GM13977 (cell line): ENCODE results near the gene KCTD1.

Experiments
- DNase-seq: peaks from one replicate; pipeline ENCODE4 v3.0.0; 2012; ENCODE audit warnings: low spot score
- in situ Hi-C: fragments of 300-500 bp; cut with MboI; formaldehyde crosslinking; loops from one replicate; pipeline ENCODE4 v1.12.0; 2022; ENCODE audit warnings: low sequenced_read_pairs, low pct_unique_long_range_greater_than_20kb, mixed read lengths, inconsistent platforms; ENCODE audit not compliant: unreplicated experiment
- TF ChIP-seq, protein P1 (sequence below): IDR thresholded peaks from 2 replicates; pipeline ENCODE4 v1.5.1; 2012; ENCODE audit warnings: mild to moderate bottlenecking, control low read depth; ENCODE audit not compliant: insufficient read depth; ENCODE audit errors: extremely low read depth, missing control alignments

KCTD1 gene

DNA sequence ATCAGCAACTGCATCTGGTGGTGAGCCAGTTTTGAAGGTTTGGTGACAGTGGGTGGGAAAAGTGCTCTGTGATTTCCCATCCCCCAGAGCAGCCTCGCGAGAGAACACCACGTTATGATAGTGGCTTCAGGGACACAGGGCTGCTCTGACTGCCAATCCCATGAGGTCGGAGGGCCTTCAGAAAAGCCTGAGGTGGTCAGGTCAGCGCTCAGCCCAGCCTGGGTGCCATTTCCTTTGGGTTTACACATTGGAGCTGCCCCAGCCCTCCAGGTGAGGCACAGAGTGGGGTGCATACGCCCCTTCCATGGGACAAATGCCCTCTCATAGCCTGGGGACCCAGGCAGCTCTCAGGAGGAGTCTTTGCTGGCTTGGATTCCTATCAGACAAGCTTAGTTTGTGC, 126.8 kb downstream of the KCTD1 start:
- DNase-seq = no peak
- in situ Hi-C loops = no loop called here
- TF ChIP-seq, protein P1, sequence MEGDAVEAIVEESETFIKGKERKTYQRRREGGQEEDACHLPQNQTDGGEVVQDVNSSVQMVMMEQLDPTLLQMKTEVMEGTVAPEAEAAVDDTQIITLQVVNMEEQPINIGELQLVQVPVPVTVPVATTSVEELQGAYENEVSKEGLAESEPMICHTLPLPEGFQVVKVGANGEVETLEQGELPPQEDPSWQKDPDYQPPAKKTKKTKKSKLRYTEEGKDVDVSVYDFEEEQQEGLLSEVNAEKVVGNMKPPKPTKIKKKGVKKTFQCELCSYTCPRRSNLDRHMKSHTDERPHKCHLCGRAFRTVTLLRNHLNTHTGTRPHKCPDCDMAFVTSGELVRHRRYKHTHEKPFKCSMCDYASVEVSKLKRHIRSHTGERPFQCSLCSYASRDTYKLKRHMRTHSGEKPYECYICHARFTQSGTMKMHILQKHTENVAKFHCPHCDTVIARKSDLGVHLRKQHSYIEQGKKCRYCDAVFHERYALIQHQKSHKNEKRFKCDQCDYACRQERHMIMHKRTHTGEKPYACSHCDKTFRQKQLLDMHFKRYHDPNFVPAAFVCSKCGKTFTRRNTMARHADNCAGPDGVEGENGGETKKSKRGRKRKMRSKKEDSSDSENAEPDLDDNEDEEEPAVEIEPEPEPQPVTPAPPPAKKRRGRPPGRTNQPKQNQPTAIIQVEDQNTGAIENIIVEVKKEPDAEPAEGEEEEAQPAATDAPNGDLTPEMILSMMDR = no peak

DNA sequence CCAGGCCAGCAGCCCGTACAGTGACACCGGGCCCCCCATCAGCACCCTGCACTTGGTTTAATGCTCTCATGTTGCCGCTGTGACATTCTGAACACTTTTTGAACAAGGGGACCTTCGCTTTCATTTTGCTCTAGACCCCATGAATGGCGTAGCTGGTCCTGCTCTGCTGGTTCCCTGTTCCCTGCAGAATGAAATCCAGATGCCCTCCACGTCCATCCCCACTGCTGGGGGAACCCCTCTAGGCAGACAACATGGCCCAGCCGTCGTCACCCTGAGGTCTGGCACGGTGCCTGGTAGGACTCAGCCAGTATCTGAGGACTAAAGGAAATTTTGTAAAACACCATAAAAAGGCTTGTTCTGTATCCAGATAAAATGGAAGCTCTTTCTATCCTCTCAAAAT, 128.6 kb downstream of the KCTD1 start:
- TF ChIP-seq, protein P1 = no peak
- in situ Hi-C loops = no loop called here
- no peak for DNase-seq

DNA sequence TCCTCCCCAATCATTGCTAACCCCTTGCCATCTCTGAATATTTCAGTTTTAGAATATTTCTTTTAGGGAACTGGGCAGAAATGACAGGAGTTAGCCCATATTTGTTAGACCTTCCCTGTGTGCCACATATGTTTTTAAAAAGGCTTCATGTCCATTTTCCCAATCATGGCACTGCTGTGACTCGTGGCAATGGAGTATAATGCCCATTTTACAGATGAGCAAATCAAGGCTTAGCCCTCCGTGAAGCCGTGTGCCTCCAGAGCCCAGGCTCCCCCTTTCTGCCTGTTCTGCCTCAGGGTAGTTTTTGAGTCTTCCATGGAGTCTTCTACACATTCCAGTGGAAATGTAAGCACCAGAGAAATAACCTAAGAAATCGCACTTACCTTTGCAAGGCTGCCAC, 130.1 kb downstream of the KCTD1 start:
- TF ChIP-seq, protein P1 = no peak
- in situ Hi-C loops = no loop called here

DNA sequence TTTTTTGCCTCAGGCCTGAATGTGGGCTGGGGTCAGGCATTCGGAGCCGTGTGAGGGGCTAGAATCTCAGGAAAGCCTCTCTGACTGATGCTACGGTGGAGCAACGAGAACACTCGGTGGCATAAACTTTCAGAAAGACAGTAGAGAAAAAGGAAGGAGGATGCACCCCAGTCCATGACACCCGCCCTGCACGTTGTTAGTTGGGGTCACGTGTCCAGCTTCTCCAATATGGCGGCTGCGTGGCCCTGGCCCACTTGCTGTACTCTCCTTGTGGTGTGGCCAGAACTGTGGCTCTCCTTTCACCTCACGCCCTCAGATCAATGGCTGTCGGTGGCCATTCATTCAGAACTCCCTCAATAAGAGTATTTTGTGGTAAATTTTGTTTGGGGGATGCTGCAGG, 131.2 kb downstream of the KCTD1 start:
- in situ Hi-C loops = no loop called here
- DNase-seq = no peak
- TF ChIP-seq, protein P1 = no peak

More for the DNA sequence above, 130.1 kb downstream of the KCTD1 start:
- no peak for DNase-seq

DNA sequence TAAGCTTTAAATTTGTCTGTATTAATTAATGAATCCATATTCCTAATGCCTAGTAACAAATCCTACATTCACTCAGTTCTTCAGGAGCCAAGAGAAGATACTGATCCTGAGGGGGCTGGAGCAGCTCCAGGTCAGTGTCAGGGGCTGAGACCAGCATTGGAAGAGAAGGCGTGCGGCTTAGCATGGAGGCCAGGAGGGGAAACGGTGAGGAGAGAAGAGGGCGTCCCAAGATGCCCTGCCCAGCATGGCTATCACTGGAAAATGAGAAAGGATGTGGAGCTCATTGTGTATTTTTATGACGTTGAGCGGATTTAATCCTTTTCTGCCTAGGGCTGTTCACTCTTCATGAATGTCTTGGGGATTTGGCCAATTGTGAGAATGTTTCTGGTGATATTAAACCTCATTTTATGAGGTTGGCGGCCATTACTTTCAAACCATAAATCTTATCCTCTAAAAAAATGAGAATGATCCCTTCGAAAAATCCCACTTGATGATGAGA, 131.7 kb downstream of the KCTD1 start:
- in situ Hi-C loops = no loop called here
- TF ChIP-seq, protein P1 = no peak
- no peak for DNase-seq

DNA sequence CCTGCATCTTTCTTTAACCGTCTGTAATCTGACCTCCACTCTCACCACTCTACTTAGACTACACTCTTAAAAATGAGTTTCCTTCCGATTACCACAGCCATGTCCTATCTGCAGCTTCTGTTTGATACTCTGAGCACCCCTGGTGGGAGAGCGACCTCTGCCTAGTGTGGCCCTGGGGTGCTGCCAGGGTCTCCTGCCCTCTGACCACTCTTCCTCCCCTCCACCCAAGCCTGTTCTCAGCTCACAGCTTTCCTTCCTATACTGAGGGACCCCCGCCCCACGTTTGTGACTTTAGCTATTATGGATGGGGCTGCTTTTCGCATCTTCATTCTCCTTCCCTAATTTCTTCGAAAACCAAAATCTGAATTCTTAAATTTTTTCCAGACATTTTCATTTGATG, 132.7 kb downstream of the KCTD1 start:
- TF ChIP-seq, protein P1 = no peak
- DNase-seq = no peak
- in situ Hi-C loops = no loop called here

DNA sequence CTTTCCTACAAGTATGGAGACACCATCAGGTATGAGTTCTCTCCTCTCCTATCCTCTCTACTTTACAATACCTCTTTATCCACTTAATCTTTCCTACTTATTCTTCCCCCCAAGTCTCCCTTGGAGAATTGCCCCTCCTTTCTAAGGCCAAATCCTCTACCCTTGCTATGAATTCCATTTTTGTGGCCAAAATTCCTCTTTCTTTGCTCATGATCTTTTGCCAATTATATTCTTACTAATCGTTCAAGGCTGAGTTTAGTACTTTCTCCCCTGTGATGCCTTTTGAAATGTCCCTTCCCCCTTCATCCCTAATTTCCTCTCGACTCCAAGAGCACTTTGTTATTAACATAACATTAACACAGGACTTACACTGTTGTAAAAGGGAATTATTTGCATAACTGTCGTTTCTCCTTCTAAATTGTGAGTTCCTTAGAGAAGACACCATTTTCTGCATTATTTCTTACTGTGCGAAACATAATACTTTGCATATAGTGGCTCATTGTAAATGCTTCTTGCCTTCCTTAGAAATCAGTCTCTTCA, 133.4 kb downstream of the KCTD1 start:
- DNase-seq = no peak
- in situ Hi-C loops = no loop called here

More for the DNA sequence above, 133.4 kb downstream of the KCTD1 start:
- TF ChIP-seq, protein P1 = no peak
